ENCODE measurements around the gene MYT1. TPM values are rescaled to one million over a fixed set of nuclear protein-coding genes. Genes with fewer than 3 reads are reported as not detected.

The MYT1 gene
- total RNA-seq, 3 donors from 2014 or later = under 0.01 TPM; not detected in 2

DNA sequence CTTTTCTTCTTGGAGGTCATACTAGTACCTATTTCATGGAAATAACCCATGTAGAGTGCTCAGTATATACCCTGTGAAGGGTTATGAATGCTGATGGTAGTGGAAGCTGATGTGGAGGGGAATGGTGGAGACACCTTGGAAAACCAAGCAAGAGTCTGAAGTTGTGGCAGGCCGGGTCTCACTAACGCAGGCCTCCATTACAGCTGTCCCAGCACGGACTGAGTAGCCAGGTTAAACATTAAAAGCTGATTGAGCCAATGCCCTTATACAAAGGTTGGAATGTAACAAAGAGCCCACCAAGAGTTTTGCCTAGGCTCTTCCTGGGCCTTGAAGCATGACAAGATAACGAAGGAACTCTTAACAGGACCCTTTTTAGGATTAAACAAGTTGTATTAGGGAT lies 89.2 kb downstream of the MYT1 start:
- Histone ChIP-seq H3K36me3 (no peaks in the 10 kb centered on the region), H3K27me3 (peaks cover 0 to 2% of the 10 kb centered on the region in 2 donors), H3K27ac (no peak overlapping the region), H3K4me1 (peaks cover 0 to 10% of the 10 kb centered on the region in 2 donors), H3K4me3 (no peak overlapping the region), H3K9me3 (no peaks in the 10 kb centered on the region)
- DNase-seq (ENCODE audit: low spot score in 2 of 2) = peak in 1 of 2 donors; percentile 2
- intact Hi-C loops (cut with DNase I; ENCODE audit: low total_unique reads) = no loop called here
- TF ChIP-seq POLR2AphosphoS5 (IDR thresholded peaks at IDR 0.05) = no peak
- TF ChIP-seq, protein P1, sequence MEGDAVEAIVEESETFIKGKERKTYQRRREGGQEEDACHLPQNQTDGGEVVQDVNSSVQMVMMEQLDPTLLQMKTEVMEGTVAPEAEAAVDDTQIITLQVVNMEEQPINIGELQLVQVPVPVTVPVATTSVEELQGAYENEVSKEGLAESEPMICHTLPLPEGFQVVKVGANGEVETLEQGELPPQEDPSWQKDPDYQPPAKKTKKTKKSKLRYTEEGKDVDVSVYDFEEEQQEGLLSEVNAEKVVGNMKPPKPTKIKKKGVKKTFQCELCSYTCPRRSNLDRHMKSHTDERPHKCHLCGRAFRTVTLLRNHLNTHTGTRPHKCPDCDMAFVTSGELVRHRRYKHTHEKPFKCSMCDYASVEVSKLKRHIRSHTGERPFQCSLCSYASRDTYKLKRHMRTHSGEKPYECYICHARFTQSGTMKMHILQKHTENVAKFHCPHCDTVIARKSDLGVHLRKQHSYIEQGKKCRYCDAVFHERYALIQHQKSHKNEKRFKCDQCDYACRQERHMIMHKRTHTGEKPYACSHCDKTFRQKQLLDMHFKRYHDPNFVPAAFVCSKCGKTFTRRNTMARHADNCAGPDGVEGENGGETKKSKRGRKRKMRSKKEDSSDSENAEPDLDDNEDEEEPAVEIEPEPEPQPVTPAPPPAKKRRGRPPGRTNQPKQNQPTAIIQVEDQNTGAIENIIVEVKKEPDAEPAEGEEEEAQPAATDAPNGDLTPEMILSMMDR (IDR thresholded peaks at IDR 0.05) = no peak

DNA sequence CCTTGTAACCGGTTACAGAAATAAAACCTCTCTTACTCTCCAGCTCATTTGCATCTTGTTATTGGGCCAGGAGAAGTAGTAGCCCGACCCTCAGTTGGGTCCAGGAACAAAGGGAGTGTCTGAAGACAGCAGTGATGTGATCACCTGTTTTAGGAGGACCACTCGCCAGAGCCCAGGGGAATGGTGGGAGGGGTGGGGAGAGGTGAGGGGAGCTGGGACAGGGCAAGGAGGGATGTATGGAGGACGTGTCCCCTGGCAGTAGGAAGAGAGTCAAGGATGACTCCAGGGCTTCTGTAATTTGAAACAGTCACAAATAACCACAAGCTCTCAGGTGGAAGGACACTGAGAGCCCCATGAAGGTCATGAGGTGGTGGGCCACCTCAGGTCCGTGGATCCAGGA lies 89.9 kb downstream of the MYT1 start:
- H3K27me3 ChIP-seq = peaks cover 0 to 2% of the 10 kb centered on the region in 2 donors
- no peaks in the 10 kb centered on the region for H3K9me3 ChIP-seq
- intact Hi-C loops (cut with DNase I; ENCODE audit: low total_unique reads) = no loop called here
- no peak overlapping the region for H3K27ac ChIP-seq
- H3K4me3 ChIP-seq = no peak overlapping the region
- H3K36me3 ChIP-seq = no peaks in the 10 kb centered on the region
- DNase-seq (ENCODE audit: low spot score in 2 of 2) = peak in 1 of 2 donors; percentile 10
- TF ChIP-seq POLR2AphosphoS5 (IDR thresholded peaks at IDR 0.05) (no peak), POLR2A (IDR thresholded peaks at IDR 0.05) (no peak)
- TF ChIP-seq, protein P1 (IDR thresholded peaks at IDR 0.05) = no peak
- peaks cover 0 to 10% of the 10 kb centered on the region in 2 donors for H3K4me1 ChIP-seq

DNA sequence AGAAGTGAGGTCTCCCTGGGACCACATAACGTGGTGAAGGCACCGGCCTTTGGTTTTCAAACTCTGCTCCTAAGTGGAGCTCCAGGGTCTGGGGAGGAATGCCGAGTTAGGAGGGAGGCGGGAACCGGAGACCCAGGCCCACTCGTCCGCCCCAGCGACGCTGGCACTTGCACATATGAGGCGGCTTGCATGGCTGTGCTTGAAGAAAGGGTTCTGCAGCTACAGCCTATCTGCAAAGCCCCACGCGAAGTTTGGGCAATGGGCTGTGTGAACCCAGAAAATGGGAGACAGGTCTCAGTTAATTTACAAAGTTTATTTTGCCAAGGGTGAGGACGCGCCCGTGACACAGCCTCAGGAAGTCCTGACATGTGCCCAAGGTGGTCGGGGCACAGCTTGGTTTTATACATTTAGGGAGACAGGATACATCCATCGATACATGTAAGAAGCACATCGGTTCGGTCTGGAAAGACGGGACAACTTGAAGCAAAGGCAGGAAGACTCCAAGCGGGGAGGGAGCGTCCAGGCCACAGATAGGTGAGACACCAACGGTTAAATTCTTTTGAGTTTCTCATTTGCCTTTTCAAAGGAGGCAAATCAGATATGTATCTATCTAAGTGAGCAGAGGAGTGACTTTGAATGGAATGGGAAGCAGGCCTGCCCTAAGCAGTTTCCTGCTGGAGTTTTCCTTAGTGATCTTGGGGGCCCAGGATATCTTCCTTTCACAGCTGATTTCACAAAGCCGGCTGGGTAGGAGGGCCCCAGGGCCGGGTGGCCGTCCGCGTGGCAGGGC lies 90.5 kb downstream of the MYT1 start:
- H3K4me1 ChIP-seq = peaks cover 0 to 10% of the 10 kb centered on the region in 2 donors
- H3K9me3 ChIP-seq = no peaks in the 10 kb centered on the region
- H3K27me3 ChIP-seq = peaks cover 0 to 2% of the 10 kb centered on the region in 2 donors
- H3K27ac ChIP-seq = peak overlapping the region; percentile 89 to 95
- TF ChIP-seq, protein P1 (IDR thresholded peaks at IDR 0.05) = no peak
- TF ChIP-seq POLR2AphosphoS5 (IDR thresholded peaks at IDR 0.05) (no peak), POLR2A (IDR thresholded peaks at IDR 0.05) (no peak)
- no peaks in the 10 kb centered on the region for H3K36me3 ChIP-seq
- intact Hi-C loops (cut with DNase I; ENCODE audit: low total_unique reads) = no loop called here
- peak in 1 of 2 donors; percentile 15 for DNase-seq (ENCODE audit: low spot score in 2 of 2)
- H3K4me3 ChIP-seq = peak overlapping the region; percentile 90 to 95 (median 94)

DNA sequence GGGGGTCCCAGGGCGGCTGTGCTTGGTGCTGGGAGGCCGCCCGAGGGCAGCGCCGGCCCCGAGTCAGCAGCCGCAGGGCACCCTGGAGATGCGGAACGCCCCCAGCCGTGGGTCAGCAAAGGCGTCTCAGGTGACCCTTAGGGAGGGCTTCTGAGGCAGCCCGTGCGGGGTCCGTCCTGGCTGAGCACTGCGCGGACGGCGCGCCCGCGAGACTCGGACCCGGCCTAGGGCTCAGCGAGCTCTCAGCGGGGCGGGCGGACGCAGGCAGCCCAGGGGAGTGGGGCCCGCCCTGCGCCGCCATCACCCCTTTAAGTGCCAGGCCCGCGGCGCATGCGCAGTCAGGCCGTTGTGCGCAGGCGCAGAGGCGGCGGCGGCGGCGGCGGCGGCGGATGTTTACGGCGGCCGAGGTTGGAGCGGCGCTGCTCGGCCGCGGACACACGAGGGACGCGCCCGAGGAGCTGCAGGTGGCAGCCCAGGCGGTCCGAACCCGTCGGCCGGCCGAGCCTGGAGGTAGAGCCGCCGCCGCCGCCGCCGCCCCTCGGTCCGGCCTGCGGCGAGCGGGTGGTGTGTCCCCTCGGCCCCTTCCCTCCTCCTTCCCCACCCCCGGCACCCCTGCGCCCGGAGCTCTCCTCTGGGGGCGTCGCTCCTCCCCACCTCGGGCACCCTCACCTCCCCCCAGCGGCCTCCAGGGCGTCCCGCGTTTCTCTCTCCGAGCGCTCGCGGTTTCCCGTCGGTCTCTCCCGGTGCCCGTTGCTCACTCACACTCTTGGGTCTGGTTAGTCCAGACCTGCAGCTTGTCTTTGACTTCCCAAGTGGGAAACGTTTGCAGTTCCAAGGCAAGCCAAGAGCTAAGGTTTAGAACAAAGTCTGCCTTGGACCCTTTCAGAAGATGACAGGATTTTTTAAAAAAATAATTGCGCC lies 91.4 kb downstream of the MYT1 start, which contains the start of gene PCMTD2:
PCMTD2 (plus strand) TSS at position 388 of the 921 bp plus-strand sequence. CDS start 4,218 bp downstream, outside the sequence.
- peaks cover 0 to 2% of the 10 kb centered on the region in 2 donors for H3K27me3 ChIP-seq
- peaks cover 0 to 10% of the 10 kb centered on the region in 2 donors for H3K4me1 ChIP-seq
- peak within 1 kb of the TSS; percentile 89 to 95 for H3K27ac ChIP-seq
- peak within 1 kb of the TSS; percentile 90 to 95 (median 94) for H3K4me3 ChIP-seq
- TF ChIP-seq, protein P1 (IDR thresholded peaks at IDR 0.05) = peak in 1 of 3 donors; percentile 5
- peak in 2 of 3 donors; percentile 40 to 59 for TF ChIP-seq POLR2AphosphoS5 (IDR thresholded peaks at IDR 0.05)
- TF ChIP-seq POLR2A (IDR thresholded peaks at IDR 0.05) = no peak
- no peaks in the 10 kb centered on the region for H3K9me3 ChIP-seq
- peak; percentile 61 to 77 for DNase-seq (ENCODE audit: low spot score in 2 of 2)
- H3K36me3 ChIP-seq = no peaks in the 10 kb centered on the region
- intact Hi-C loops (cut with DNase I; ENCODE audit: low total_unique reads) = no loop called here

Measured in breast epithelium (tissue), 4 donors.